Lung (tissue), 10 donors: ENCODE measurements around the gene ZNF658. TPM values are rescaled to one million over a fixed set of nuclear protein-coding genes. Genes with fewer than 3 reads are reported as not detected.
A peak's percentile ranks its signal among the peaks of the same experiment; 100 is the strongest.
"Not testable (repeated sequence)": the region's sequence is repeated elsewhere in the genome, so short reads cannot be mapped to it uniquely, and the experiment has no call there.

Experiments
- ATAC-seq: fragments of 200-7000 bp; cut with Tn5 transposase; one replicate; pipeline ENCODE4 v1.9.1; 2020; ENCODE audit warnings: moderate number of reproducible peaks; ENCODE audit not compliant: insufficient read depth, low FRiP score
- DNase-seq, 3 donors: peaks; one replicate each; pipeline ENCODE4 v3.0.0-alpha.2; 2013 to 2017
- H3K27ac ChIP-seq, 2 donors: one replicate each; pipeline ENCODE4 v1.5.1; 2013; ENCODE audit warnings: mild to moderate bottlenecking in 2 of 2, moderate library complexity in 2 of 2, control low read depth in 1 of 2, inconsistent platforms in 1 of 2, low read depth in 1 of 2, low read length in 1 of 2
- H3K27me3 ChIP-seq, 3 donors: one replicate each; pipeline ENCODE4 v1.5.1; 2013; ENCODE audit warnings: low read length in 2 of 3; ENCODE audit not compliant: control insufficient read depth in 3 of 3, insufficient read depth in 3 of 3
- H3K36me3 ChIP-seq, 4 donors: one replicate each; pipeline ENCODE4 v1.5.1; 2013; ENCODE audit warnings: low read length in 4 of 4, mild to moderate bottlenecking in 1 of 4, moderate library complexity in 1 of 4; ENCODE audit not compliant: control insufficient read depth in 4 of 4, insufficient read depth in 4 of 4
- H3K4me1 ChIP-seq, 5 donors: one replicate each; pipeline ENCODE4 v1.5.1; 2013; ENCODE audit warnings: low read length in 5 of 5, mild to moderate bottlenecking in 2 of 5, moderate library complexity in 1 of 5; ENCODE audit not compliant: control insufficient read depth in 5 of 5, insufficient read depth in 5 of 5
- H3K4me3 ChIP-seq: one replicate; pipeline ENCODE4 v1.5.1; 2013; ENCODE audit warnings: mild to moderate bottlenecking, control low read depth, moderate library complexity
- H3K9ac ChIP-seq, 2 donors: one replicate each; pipeline ENCODE4 v1.5.1; 2013; ENCODE audit warnings: low read length in 2 of 2, control low read depth in 1 of 2; ENCODE audit not compliant: insufficient read depth in 1 of 2
- H3K9me3 ChIP-seq, 4 donors: one replicate each; pipeline ENCODE4 v1.5.1; 2013; ENCODE audit warnings: low read length in 3 of 4, mild to moderate bottlenecking in 1 of 4, moderate library complexity in 1 of 4; ENCODE audit not compliant: control insufficient read depth in 4 of 4, insufficient read depth in 3 of 4
- WGBS, 2 donors: extraction: QIAGEN DNeasy Blood & Tissue Kit; methylation state at CpG; one replicate each; pipeline ENCODE4 v1.1.7; 2013; 5-methylcytosine and 5-hydroxymethylcytosine counted together
- polyA plus RNA-seq, 2 donors: library from polyadenylated mRNA; stranded (reverse); fragments of 200-250 nt; gene quantifications; one replicate each; pipeline ENCODE4 v1.2.1, GENCODE V29; 2013
- total RNA-seq, 2 donors: library from RNA; depleted of rRNA in 1 of 2; stranded (reverse); fragments of >200 nt in 1 of 2; gene quantifications; one replicate each; pipeline ENCODE4 v1.2.1, GENCODE V29; 2014 to 2021
- donor health status: Bipolar disorder and iron deficiency.
- donor health status: healthy.
- donor health status: DM: yes; HTN: yes; CAD: no.

Gene ZNF658
- total and polyA plus RNA-seq, 4 donors: 1.3 to 7.0 (median 3.6) TPM

DNA sequence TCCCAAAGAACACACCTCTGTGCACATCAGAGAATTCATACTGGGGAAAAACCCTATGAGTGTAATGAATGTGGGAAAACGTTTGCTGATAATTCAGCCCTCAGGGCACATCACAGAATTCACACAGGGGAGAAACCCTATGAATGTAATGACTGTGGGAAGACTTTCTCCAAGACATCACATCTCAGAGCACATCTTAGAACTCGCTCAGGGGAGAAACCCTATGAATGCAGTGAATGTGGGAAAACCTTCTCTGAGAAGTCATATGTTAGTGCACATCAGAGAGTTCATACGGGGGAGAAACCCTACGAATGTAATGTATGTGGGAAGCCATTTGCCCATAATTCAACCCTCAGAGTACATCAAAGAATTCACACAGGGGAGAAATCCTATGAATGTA, 19.5 kb downstream of the ZNF658 start:
- WGBS, 2 donors: 94 to 98% methylated on average over 3 of the region's 4 CpGs
- H3K4me3 ChIP-seq, H3K27ac ChIP-seq, H3K36me3 ChIP-seq, ATAC-seq, H3K4me1 ChIP-seq, H3K9me3 ChIP-seq, H3K9ac ChIP-seq, DNase-seq, H3K27me3 ChIP-seq: not testable (repeated sequence)

DNA sequence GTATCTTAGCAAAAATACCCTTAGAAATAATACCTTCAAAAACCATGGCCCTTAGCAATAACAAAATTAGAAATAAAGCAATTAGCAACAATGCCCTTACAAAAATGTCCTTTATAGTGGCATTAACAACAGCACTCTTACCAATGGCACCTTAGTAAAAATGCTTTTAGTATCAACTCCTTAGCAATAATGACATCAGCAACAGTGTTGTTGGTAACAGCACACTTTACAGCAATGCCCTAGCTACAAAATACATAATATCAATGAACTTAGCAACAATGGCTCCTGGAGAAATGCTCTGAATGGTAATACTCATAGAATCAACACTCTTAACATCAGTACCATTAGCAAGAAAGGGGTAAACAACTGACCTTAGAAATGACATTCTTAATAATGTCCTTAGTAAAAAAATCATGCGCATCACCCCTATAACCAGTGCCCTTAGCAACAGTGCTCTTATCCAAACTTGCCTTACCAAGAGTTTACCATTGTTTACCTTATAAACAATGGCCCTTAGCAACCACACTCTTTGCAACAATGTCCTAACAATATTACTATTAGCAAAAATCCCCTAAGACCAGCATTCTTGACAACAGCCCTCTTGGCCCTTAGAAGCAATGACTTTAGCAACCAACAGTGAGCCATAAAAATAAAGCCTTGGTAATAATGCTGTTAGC, 35.8 kb downstream of the ZNF658 start:
- H3K27ac ChIP-seq, DNase-seq, H3K4me3 ChIP-seq, ATAC-seq, H3K27me3 ChIP-seq, H3K9ac ChIP-seq, H3K4me1 ChIP-seq, H3K9me3 ChIP-seq, H3K36me3 ChIP-seq: not testable (repeated sequence)
- no CpG with 5 or more reads among the region's 1 CpG for WGBS, 2 donors

DNA sequence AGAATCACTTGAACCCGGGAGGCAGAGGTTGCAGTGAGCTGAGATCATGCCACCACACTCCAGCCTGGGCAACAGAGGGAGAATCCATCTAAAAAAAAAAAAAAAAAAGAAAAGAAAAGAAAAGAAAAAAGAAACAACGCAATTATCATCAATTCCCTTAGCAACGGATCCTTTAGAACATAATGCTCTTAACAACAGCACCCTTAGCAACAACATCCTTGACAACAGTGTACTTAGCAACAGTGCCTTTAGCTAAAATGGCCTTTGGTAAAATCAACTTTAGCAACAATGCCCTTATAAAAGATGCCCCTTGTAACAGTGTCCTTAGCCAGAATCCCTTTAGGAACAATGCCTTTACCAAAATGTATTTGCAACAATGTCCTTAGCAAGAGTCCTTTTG, 37.1 kb downstream of the ZNF658 start:
- WGBS, 2 donors: 40 to 100% methylated on average over 1 to 2 of the region's 3 CpGs
- H3K9me3 ChIP-seq, DNase-seq, H3K27me3 ChIP-seq, H3K9ac ChIP-seq, H3K4me3 ChIP-seq, ATAC-seq, H3K36me3 ChIP-seq, H3K27ac ChIP-seq, H3K4me1 ChIP-seq: not testable (repeated sequence)

DNA sequence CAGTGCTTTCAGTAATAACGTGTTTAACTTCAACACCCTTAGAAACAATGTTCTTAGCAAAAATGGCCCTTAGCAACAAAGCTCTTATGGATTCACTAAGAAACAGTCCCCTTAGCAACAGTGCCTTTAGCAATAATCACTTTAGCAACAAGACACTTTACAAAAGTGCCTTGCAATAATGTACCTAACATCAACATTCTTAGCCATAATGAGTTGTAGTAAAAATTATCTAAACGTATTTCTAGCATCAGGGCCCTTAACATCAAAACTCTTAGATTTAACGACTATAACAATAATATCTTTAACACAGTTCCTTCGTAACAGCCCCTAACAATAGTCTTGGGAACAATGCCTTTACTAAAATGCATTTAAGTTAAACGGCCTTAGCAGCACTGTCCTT, 37.8 kb downstream of the ZNF658 start:
- DNase-seq, ATAC-seq, H3K9ac ChIP-seq, H3K27me3 ChIP-seq, H3K4me1 ChIP-seq, H3K27ac ChIP-seq, H3K4me3 ChIP-seq, H3K36me3 ChIP-seq, H3K9me3 ChIP-seq: not testable (repeated sequence)
- 61 to 74% methylated on average over 4 of the region's 5 CpGs for WGBS, 2 donors

DNA sequence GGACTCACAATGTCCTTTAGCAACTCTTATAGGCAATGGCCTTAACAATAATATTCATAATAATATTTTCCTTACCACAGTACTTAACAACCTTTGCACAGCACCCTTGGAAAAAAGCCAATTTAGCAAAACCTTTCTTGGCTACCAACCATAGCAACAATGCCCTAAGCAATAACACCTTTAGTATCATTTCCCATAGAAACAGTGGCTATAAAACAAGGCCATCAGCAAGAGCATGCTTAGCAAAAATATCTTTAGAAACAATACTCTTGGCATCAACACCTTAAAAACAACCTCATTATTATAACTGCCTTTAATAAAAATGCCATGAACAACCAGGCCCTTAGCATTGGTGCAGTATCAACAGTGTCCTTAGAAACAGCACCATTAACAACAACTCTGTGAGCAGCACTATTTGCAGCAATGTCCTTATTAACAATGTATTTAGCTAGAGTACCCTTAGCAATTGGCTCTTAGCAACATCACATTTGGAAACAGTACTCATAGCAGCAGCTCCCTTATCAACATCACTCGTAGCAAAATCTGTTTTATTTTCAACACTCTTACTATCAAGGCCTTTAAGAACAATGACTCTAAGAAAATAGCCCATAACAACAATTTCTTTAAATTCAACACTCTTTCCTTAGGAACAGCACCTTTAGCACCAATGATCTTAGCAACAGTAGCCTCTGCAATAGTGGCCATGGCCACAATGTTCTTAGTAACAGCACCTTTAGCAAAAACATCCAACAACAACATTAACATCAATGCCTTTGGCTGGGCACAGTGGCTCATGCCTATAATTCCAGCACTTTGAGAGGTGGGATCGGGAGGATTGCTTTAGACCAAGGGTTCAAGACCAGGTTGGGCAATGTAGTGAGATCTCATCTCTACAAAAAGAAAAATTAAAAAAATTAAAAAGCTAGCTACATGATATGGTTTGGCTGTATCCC, 39.6 kb downstream of the ZNF658 start:
- not testable (repeated sequence) for DNase-seq, H3K4me1 ChIP-seq, H3K27me3 ChIP-seq, H3K9ac ChIP-seq, H3K27ac ChIP-seq, ATAC-seq, H3K36me3 ChIP-seq, H3K9me3 ChIP-seq, H3K4me3 ChIP-seq
- WGBS, 2 donors: 26 to 70% methylated on average over 1 of the region's 2 CpGs

DNA sequence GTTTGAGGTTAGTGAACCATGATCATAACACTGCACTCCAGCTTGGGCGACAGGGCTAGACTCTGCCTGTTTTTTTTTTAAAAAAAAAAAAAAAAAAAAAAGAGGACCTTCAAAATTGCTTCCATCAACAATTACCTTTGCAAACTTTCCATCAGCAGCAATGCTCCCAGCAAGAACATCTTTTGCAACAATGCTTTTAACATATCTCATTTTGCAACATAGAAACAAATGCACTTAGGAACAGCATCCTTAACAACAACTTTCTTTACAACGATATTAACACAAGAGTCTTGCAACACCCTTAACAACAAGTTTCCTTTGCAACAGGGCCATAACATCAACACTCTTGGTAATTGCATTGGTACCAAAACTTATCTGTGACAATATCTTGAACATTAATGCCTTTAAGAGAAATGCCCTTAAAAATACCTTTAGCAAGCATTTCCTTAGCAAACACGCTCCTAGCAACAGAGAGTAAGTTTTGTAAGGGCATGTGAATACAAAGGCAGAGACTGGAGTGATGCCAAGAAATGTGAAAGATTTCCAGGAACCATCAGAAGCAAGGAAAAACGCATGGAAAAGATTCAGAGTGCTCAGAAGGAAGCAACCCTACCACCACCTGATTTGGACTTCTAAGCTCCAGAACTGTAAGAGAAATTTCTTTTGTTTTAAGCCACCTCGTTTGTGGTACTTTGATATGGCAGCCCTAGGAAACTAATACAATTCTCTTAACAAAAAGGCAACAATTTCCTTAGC, 42.1 kb downstream of the ZNF658 start:
- ATAC-seq, H3K27me3 ChIP-seq, H3K4me3 ChIP-seq, H3K27ac ChIP-seq, H3K9me3 ChIP-seq, H3K9ac ChIP-seq, H3K36me3 ChIP-seq, H3K4me1 ChIP-seq: not testable (repeated sequence)
- WGBS, 2 donors: 43 to 63% methylated on average over 4 to 5 of the region's 5 CpGs
- DNase-seq: peak; percentile 12 to 60 (median 49)

DNA sequence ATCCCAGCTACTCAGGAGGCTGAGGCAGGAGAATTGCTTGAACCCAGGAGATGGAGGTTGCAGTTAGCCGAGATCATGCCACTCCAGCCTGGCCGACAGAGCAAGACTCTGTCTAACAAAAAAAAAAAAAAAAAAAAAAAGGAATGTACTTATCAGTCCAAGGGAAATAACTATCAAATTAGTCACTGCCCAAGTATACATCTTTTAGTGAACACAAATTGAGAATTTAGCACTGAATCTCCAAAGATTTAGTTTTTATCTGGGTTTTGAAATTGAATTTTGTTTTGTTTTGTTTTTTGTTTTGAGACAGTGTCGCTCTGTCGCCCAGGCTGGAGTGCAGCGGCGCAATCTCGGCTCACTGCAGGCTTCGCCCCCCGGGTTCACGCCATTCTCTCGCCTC, 52.1 kb downstream of the ZNF658 start:
- H3K4me3 ChIP-seq, H3K36me3 ChIP-seq, ATAC-seq, H3K4me1 ChIP-seq, H3K9me3 ChIP-seq, H3K9ac ChIP-seq, H3K27ac ChIP-seq, H3K27me3 ChIP-seq, DNase-seq: not testable (repeated sequence)
- 94 to 97% methylated on average over 11 of the region's 11 CpGs for WGBS, 2 donors
